Activated naive CD8-positive, alpha-beta T cell treated with anti-CD3 and anti-CD28 coated beads, Interleukin-2, amount 10 ng/mL, durations not matched to agents 7 days and 5 days (primary cell): ENCODE results near the gene LEMD1. TPM values are rescaled to one million over a fixed set of nuclear protein-coding genes. Genes with fewer than 3 reads are reported as not detected.

ENCODE experiments used
- ATAC-seq: fragments of 150-1000 bp; cut with Tn5 transposase; one replicate; pipeline ENCODE4 v1.10.0; 2021; ENCODE audit warnings: low read depth, moderate library complexity
- POLR2A ChIA-PET: fragments of 350-600 bp; sonication (Branson Sonifier 250); formaldehyde crosslinking; loops from one replicate; lab custom pipeline; 2021; ENCODE audit warnings: antibody characterized with exemption; lab: Charles Lee
- DNase-seq: peaks from one replicate; pipeline ENCODE4 v3.0.0; 2021
- H3K27ac Mint-ChIP-seq: one replicate; pipeline ENCODE4 v1.8.0; 2022; ENCODE audit warnings: mild to moderate bottlenecking, mixed read lengths
- H3K27me3 Mint-ChIP-seq: one replicate; pipeline ENCODE4 v1.8.0; 2022; ENCODE audit warnings: mild to moderate bottlenecking, moderate library complexity, mixed read lengths
- H3K36me3 Mint-ChIP-seq: one replicate; pipeline ENCODE4 v1.8.0; 2021; ENCODE audit warnings: mild to moderate bottlenecking, mixed read lengths
- H3K4me1 Mint-ChIP-seq: one replicate; pipeline ENCODE4 v1.8.0; 2021; ENCODE audit warnings: mixed read lengths
- H3K4me3 Mint-ChIP-seq: one replicate; pipeline ENCODE4 v1.8.0; 2022; ENCODE audit warnings: mild to moderate bottlenecking, moderate library complexity, mixed read lengths
- H3K9me3 Mint-ChIP-seq: one replicate; pipeline ENCODE4 v1.8.0; 2021; ENCODE audit warnings: mixed read lengths
- total RNA-seq, 2 experiments: library from RNA; stranded (reverse); gene quantifications; one replicate each; pipeline ENCODE4 v1.2.3, GENCODE V29; 2021

The LEMD1 gene
- total RNA-seq, 2 experiments from 2014 or later = 0.97 to 1.1 TPM

DNA sequence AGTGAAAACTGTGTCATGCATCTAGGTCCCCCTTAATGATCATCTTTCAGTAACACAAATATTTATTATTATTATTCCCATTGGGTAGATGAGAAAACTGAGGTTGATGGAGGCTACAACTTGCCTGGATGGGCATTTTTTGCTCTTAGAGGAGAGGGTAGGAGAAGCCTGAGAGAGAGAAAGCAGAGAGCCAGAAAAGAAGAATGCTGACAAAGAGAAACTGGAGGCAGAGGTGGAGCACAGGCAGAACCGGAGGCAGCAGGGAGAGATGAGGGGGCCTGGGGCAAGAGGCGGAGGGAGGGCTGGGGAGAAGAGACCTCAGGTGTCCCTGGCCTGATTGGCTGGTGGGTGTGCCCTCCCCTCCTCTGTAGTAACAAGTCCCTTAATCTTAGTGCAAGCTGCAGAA lies 29.9 kb upstream of the LEMD1 start:
- Mint-ChIP-seq H3K27ac (no peak overlapping the region), H3K36me3 (no peaks in the 10 kb centered on the region), H3K27me3 (peaks cover 51% of the 10 kb centered on the region), H3K9me3 (no peaks in the 10 kb centered on the region), H3K4me3 (no peak overlapping the region), H3K4me1 (peaks cover 7% of the 10 kb centered on the region)
- POLR2A ChIA-PET = no interaction called here
- DNase-seq (no peak), ATAC-seq (no peak)

DNA sequence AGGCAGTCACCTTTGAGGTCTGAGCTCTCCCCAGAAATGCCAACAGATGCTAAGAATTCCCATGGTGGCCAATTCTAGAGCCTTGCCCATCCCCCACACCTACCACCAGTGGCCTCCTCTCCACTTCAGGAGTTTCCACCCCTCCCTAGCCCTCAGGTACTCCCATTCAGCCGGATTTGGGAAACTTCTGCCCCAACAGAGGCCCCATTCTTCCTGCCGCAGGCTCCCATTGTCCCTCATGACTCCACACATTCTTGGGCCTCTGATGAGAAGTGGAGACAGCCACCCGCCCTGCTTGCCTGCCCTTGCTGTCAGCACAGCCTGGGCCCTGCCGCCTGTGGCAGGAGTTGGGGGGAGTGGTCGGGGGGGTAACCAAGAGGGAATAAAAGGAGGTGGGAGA lies 29.3 kb upstream of the LEMD1 start:
- POLR2A ChIA-PET = no interaction called here
- no peaks in the 10 kb centered on the region for H3K36me3 Mint-ChIP-seq
- H3K9me3 Mint-ChIP-seq = no peaks in the 10 kb centered on the region
- no peak for ATAC-seq
- H3K4me1 Mint-ChIP-seq = peaks cover 4% of the 10 kb centered on the region
- no peak overlapping the region for H3K4me3 Mint-ChIP-seq
- no peak overlapping the region for H3K27ac Mint-ChIP-seq
- no peak for DNase-seq
- H3K27me3 Mint-ChIP-seq = peaks cover 47% of the 10 kb centered on the region

DNA sequence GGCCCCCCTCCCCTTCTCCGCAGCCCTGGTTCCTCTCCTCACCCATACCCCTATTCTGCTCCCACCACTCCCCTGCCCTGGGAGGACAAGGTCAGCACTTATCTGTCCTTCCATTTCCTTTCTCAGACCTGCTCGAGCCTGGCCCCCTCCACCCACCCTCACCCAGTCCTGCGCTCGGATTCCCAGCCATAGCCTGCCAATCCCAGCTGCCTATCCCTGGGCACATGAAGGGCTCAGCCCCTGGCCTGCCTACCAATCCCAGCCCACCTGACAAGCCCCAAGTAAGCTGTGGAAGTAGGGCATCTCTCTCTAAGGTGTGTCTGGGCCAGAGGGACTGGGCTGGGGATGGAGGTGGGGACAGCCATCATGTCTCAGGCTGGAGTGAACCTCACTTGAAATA lies 28.6 kb upstream of the LEMD1 start:
- Mint-ChIP-seq H3K4me3 (no peak overlapping the region), H3K4me1 (no peaks in the 10 kb centered on the region), H3K27ac (no peak overlapping the region), H3K27me3 (peaks cover 40% of the 10 kb centered on the region), H3K9me3 (no peaks in the 10 kb centered on the region), H3K36me3 (no peaks in the 10 kb centered on the region)
- POLR2A ChIA-PET = no interaction called here
- ATAC-seq (no peak), DNase-seq (no peak)

DNA sequence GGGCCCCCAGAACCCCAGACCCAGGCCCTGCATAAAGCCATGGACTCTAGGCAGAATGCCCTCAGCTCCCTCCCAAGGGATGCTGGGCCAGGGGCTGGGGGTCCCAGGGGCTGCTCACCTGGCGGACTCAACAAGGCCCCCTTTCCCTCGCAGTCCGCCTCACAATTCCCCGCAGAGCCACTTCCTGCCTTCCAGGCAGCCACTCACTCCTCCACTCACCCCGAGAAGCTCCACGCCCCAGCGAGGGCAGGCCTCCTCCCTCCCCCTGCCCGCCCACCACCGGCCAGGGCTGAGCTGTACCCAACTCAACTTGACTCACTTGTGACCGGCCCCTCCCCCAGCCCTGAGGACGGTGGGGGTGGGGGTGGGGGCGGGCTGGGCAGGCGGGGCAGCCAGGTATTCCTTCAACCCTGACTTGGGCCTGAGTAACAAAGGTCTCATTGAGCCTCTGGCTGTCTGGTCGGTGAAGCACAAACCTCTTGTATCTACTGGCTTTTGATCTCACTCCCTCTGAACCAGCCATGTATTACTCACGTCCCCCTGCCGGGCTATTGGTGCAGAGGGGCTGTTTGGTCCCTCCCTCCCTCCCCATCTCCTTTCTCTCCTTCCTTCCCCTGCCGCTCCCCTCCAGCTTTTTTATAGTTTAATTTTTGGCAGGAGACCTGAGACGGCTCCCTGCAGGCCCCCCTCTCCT lies 28.0 kb upstream of the LEMD1 start:
- Mint-ChIP-seq H3K27ac (no peak overlapping the region), H3K36me3 (no peaks in the 10 kb centered on the region)

DNA sequence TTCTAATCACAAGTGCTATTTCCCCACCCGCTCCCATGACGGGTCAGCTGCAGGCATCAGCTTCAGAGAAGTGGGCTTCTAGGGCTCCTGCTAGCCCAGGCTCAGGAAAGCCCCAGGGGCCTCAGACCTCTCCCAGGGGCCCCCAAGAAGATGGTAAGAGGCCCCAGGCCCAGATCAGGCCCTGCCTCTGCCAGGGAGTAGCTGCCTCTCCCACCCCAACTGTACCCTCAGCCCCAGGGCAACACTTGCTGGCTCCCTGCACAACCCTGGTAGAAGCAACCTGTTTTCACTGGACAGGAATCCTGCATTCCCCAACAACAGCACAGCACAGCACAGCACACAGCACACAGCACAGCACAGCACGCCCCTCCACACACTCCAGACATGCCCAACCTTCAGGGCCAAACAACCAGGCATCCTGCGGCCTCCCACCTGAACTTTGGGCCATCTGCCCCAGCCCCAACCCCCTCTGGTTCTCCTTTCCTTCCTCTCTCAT lies 27.4 kb upstream of the LEMD1 start:
- Mint-ChIP-seq H3K36me3 (no peaks in the 10 kb centered on the region), H3K27ac (no peak overlapping the region), H3K4me3 (peak overlapping the region; percentile 15), H3K9me3 (no peaks in the 10 kb centered on the region), H3K27me3 (peaks cover 28% of the 10 kb centered on the region), H3K4me1 (no peaks in the 10 kb centered on the region)
- DNase-seq (no peak), ATAC-seq (peak; percentile 32)
- POLR2A ChIA-PET = no interaction called here

More for the DNA sequence above, 28.0 kb upstream of the LEMD1 start:
- no peaks in the 10 kb centered on the region for H3K9me3 Mint-ChIP-seq
- DNase-seq = no peak
- peak; percentile 59 for ATAC-seq
- POLR2A ChIA-PET = no interaction called here
- no peaks in the 10 kb centered on the region for H3K4me1 Mint-ChIP-seq
- H3K4me3 Mint-ChIP-seq = peak overlapping the region; percentile 15
- peaks cover 34% of the 10 kb centered on the region for H3K27me3 Mint-ChIP-seq

DNA sequence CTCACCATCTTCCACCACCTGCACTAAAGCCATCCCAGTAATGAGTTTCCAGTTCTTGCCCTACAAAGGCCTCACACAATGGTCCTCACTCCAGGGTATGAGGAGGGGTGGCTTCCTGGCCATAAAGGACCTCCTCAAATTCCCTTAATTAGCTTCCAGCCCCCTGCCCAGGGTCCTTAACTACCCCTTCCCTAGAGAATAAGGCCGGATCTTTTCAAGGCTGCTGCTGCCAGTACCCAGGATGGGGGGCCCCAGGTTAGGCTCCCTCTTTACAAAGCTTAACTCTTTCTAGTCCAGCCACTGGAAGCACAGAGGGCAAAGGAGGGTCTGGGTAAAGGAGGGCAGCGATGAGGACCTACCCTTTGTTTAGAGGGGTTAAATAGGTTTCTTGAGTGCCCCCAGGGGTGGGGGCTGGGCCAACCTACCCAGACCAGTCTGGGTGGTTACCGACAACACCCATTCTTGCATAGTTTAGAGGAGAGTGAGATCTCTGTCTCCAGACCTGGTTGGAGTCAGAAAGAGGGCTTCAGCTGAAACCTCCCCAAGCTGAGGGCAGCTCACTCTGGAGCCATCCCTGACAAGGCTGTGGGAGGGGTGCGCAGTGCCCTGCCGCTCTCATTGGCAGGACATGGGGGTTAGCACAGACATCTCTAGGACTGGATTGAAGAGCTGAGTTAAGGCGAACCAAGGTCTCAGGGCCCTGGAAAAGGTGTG lies 26.8 kb upstream of the LEMD1 start:
- H3K36me3 Mint-ChIP-seq = no peaks in the 10 kb centered on the region
- H3K4me3 Mint-ChIP-seq = no peak overlapping the region
- POLR2A ChIA-PET = no interaction called here
- ATAC-seq (no peak), DNase-seq (no peak)
- no peak overlapping the region for H3K27ac Mint-ChIP-seq
- H3K27me3 Mint-ChIP-seq = peaks cover 22% of the 10 kb centered on the region
- no peaks in the 10 kb centered on the region for H3K4me1 Mint-ChIP-seq
- H3K9me3 Mint-ChIP-seq = no peaks in the 10 kb centered on the region

DNA sequence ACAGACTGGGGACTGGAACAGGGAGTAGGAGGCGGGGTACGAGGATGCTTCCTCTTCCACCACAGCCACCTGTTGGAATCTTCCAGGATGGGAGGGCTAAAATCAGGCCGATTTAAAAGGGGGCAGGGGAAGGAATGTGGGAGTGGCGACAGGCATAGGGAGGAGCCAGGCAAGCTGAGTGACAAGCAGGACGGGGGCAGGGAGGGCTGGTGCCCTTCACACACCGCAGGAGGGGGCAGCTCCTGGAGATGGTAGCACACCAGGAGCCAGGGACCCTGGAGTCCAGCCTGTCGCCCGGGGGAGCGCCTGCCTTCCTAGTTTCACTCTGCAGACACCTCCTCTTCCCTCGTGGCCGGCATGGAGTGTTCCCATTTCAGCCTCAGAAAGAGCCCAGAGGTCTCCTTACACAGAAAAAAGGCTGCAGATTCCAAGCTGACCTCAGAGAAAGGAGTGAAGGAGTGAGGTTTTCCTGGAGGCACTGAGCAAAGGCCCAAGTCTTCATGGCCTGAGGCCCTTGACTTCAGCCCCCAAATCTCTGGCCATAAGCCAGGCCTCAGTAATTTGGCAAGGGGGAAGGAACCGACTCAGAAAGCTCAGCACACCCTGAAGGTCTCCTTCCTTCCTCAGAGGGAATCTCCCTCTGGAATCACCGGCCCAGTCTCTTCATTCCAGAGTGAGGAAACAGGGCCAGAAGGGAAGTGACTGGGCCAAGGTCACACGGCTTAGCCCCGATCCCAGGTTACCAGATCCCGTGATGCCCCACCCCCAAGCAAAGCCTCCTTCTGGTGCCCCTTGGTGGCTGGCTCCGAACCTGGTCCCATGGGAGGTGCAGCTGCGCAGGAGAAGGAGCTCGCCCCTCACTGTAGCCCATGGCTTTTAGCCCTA lies 25.8 kb upstream of the LEMD1 start:
- POLR2A ChIA-PET = no interaction called here
- H3K9me3 Mint-ChIP-seq = no peaks in the 10 kb centered on the region
- peaks cover 18% of the 10 kb centered on the region for H3K27me3 Mint-ChIP-seq
- H3K27ac Mint-ChIP-seq = no peak overlapping the region
- no peaks in the 10 kb centered on the region for H3K36me3 Mint-ChIP-seq
- no peaks in the 10 kb centered on the region for H3K4me1 Mint-ChIP-seq
- DNase-seq (no peak), ATAC-seq (no peak)
- no peak overlapping the region for H3K4me3 Mint-ChIP-seq

DNA sequence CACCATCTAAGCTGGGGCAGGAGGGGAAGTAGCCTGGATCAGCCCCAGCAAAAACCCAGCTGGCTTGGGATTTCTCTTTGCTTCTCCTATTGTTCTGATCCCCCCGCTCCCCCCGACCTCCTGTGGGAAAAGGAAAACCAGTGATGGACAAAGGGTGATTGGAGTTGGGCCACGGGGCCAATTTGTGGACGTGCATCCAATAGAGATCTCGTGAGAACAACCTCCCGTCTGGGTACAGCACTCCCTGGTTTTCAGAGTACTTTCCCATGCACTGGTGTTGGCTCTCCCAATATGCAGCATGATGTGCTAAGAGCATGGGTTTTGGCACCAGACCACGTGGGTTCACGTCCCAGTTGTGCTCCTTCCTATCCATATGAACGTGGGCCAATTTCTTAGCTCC lies 25.0 kb upstream of the LEMD1 start:
- Mint-ChIP-seq H3K27me3 (peaks cover 12% of the 10 kb centered on the region), H3K4me1 (no peaks in the 10 kb centered on the region), H3K36me3 (no peaks in the 10 kb centered on the region), H3K9me3 (no peaks in the 10 kb centered on the region), H3K4me3 (no peak overlapping the region), H3K27ac (no peak overlapping the region)
- ATAC-seq (no peak), DNase-seq (no peak)
- POLR2A ChIA-PET = no interaction called here

DNA sequence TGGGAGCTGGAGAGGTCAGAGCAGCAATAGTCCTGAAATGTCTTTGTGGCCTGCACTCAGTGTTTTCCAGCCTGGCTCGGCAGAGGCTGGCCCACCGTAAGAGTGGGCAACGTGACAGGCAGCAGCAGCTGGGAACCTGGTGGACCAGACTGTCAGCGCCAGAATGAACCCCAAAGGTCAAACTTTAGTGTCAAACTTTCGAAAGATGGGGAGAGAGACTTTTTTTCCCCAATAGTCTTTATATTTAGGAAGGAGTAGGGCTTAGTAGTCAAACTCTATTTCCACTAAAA lies 23.7 kb upstream of the LEMD1 start:
- DNase-seq (no peak), ATAC-seq (no peak)
- Mint-ChIP-seq H3K27me3 (peaks cover 4% of the 10 kb centered on the region), H3K36me3 (no peaks in the 10 kb centered on the region), H3K4me3 (no peak overlapping the region), H3K4me1 (peaks cover 10% of the 10 kb centered on the region), H3K27ac (no peak overlapping the region), H3K9me3 (no peaks in the 10 kb centered on the region)
- POLR2A ChIA-PET = no interaction called here

DNA sequence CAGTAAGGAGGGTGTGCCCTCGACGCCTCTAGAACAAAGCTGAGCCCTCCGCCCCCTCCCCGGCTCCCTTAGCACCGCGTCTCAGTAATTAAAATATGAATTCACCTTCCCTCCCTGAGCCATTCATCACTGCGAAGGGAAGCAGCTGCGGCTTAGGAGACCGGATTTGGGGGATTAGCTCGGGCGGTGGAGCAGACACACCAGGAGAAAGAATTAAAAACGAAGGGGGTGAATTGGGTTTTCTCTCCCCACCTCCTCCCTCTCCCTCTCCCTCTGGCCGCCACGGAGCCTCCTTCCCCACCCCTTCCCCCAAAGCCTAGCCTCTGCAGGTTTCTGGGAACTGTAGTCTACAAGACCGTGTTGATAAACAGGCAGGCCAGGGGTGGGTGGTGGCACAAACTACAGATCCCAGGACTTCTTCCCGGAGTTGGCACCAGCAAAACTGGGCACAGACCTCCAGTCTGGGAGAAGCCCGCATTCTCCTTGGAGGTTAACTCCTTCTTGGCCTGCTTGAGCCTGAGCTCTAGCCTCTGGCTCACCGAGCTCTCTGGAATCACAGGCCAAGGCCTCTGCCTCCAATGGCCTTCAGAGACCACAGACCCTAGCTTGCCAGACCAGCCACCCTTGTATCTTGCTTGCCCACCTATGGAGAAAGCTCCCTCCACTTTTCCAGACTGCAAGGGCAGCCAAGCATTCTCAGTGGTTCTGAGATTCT lies 23.2 kb upstream of the LEMD1 start:
- Mint-ChIP-seq H3K36me3 (no peaks in the 10 kb centered on the region), H3K27ac (no peak overlapping the region), H3K4me1 (peaks cover 14% of the 10 kb centered on the region), H3K4me3 (no peak overlapping the region), H3K9me3 (no peaks in the 10 kb centered on the region), H3K27me3 (peaks cover 4% of the 10 kb centered on the region)
- DNase-seq (no peak), ATAC-seq (no peak)
- POLR2A ChIA-PET = no interaction called here

DNA sequence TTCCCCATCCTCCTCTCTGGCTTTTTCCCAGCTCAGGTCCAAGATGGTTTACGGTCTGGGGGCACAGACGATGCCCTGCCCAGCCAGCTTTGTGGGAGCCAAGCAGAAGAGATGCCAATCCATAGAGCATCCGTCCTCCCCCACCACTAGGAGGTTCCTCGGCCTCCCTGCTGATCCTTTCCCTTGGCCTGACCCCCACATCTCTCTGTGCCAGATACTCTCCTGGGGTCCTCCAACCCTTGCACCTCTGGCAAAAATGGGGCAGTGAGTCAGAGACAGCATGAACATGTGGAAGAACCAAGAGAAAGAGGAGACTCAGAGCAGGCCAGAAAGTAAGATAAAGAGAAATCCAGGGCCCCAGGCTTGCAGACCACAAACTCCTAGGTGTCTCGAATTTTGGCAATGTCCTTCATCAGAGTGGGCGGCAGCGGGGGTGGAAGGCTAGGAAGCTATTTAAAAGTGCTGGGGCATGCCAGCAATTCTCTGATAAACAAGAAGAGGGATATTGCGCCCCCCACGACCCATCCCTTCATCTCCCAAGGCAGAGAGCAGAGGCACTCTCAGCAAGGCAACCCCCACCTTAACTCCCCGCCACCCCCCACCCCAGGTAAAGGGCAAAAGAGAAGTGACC lies 22.6 kb upstream of the LEMD1 start:
- Mint-ChIP-seq H3K4me1 (peaks cover 19% of the 10 kb centered on the region), H3K27ac (no peak overlapping the region), H3K36me3 (no peaks in the 10 kb centered on the region), H3K9me3 (no peaks in the 10 kb centered on the region), H3K27me3 (peaks cover 4% of the 10 kb centered on the region), H3K4me3 (no peak overlapping the region)
- DNase-seq (no peak), ATAC-seq (no peak)
- POLR2A ChIA-PET = no interaction called here

DNA sequence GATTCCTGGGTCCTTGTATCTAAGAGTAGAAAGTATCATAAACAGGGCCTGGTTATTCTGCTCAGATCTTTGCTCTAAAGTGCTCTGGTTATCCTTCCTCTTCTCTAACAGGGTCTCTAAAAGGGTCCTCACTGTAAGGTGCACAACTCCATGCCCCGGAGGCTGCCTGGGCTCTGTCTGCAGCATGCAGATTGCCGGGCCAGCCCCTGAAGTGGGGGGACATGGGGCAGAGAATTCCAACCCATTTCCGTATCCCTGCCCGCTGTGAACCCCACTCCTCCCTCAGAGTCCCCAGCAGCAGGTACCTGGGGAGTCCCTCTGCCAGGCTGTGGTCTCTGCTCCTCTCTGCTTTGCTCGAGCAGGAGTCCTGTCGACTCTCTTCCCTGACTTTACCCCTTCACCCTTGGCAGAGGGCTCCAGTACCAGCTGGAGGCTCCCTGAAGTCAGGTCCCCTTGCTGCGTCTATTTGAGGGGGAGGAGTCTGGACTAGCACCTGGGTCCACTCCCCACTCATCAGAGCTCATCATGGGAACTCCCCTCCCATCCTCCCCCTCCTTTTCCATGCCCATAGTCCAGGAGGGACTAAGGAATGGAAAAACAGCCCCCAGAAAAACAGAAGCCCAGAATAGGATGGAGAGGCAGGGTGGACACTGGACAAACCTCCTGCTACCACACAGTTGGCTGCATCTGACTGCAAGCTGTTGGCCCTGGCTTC lies 21.9 kb upstream of the LEMD1 start:
- Mint-ChIP-seq H3K36me3 (no peaks in the 10 kb centered on the region), H3K4me1 (peaks cover 19% of the 10 kb centered on the region), H3K27ac (no peak overlapping the region), H3K9me3 (no peaks in the 10 kb centered on the region), H3K27me3 (peaks cover 4% of the 10 kb centered on the region), H3K4me3 (no peak overlapping the region)
- no peak for DNase-seq
- no peak for ATAC-seq
- POLR2A ChIA-PET = no interaction called here
